PC-3 (cell line): ENCODE measurements around the gene FLCN.

Experiments
- CTCF ChIP-seq: fragments of 300-600 bp; sonication (generic); conservative IDR thresholded peaks from 2 replicates; pipeline ENCODE4 v1.5.1; 2017; ENCODE audit warnings: antibody characterized with exemption, low read depth, mild to moderate bottlenecking, low read length
- EZH2 ChIP-seq: fragments of 300-600 bp; sonication (generic); IDR thresholded peaks from one replicate; pipeline ENCODE4 v1.6.1; 2017; ENCODE audit warnings: antibody characterized with exemption, mild to moderate bottlenecking, low read length; ENCODE audit not compliant: unreplicated experiment
- EZH2phosphoT487 ChIP-seq: fragments of 300-600 bp; sonication (generic); IDR thresholded peaks from 2 replicates; pipeline ENCODE4 v1.6.1; 2018; ENCODE audit warnings: mild to moderate bottlenecking, antibody characterized with exemption, low read length, borderline replicate concordance

GRCh38 chr17:17180141-17180603 lies 56.8 kb downstream of the FLCN start:
- TF ChIP-seq EZH2phosphoT487 (no peak), EZH2 (no peak), CTCF (no peak)
